ENCODE results near the gene SPATA7. TPM values are rescaled to one million over a fixed set of nuclear protein-coding genes. Genes with fewer than 3 reads are reported as not detected.

The SPATA7 gene
- total RNA-seq, 1 experiment from 2014 or later = 5.3 TPM

- no peak overlapping the region for H3K9ac ChIP-seq (ENCODE audit: extremely low read depth, insufficient read length, low read length)
- no peak overlapping the region for H4K91ac ChIP-seq (ENCODE audit: insufficient read length, low read depth, low read length)
- no CpG with 5 or more reads among the region's 7 CpGs for WGBS (ENCODE audit: extremely low coverage, insufficient read length, low lambda C conversion rate)
- Mint-ChIP-seq H3K4me3 (no peak overlapping the region), H3K4me1 (peaks cover 8 to 9% of the 10 kb centered on the region in 2 experiments), H3K27me3 (ENCODE audit: low read depth) (no peaks in the 10 kb centered on the region), H3K27ac (peak overlapping the region in 2 of 3 experiments; percentile 63 to 74; a peak in 2 of 7 replicates), H3K9me3 (no peaks in the 10 kb centered on the region), H3K36me3 (ENCODE audit: insufficient read depth in 1 of 3, low read depth in 3 of 3) (peaks cover 14 to 65% (median 62%) of the 10 kb centered on the region in 3 experiments)
- no peak overlapping the region for H3K14ac ChIP-seq (ENCODE audit: insufficient read depth, low read length)
- H2BK120ac ChIP-seq (ENCODE audit: low read depth, low read length, poor library complexity, severe bottlenecking) = no peak overlapping the region
- 0 out of 2 replicates have a peak, but pooled peaks cover 2% of the 10 kb centered on the region for H3K79me2 ChIP-seq (ENCODE audit: insufficient read depth, low read length)
- no peaks in the 10 kb centered on the region for H3K4me1 ChIP-seq (ENCODE audit: insufficient read depth, low read length)
- no peaks in the 10 kb centered on the region for H3K27me3 ChIP-seq (ENCODE audit: insufficient read depth, low read length)
- H4K8ac ChIP-seq (replicated peaks; ENCODE audit: insufficient read length, low read depth, low read length) = no peak overlapping the region
- no peak overlapping the region for H2BK12ac ChIP-seq (ENCODE audit: insufficient read length, low read depth, low read length)
- H2AFZ ChIP-seq (ENCODE audit: low read length) = no peak overlapping the region
- H2BK15ac ChIP-seq (ENCODE audit: low read depth, low read length) = no peak overlapping the region
- H3K4me2 ChIP-seq (ENCODE audit: insufficient read depth, insufficient read length, low read length) = no peak overlapping the region
- no peak overlapping the region for H4K5ac ChIP-seq (ENCODE audit: insufficient read length, low read depth, low read length)
- H2BK5ac ChIP-seq (ENCODE audit: insufficient read length, low read length) = no peak overlapping the region
- H2BK20ac ChIP-seq (ENCODE audit: low read depth, low read length, poor library complexity, severe bottlenecking) = no peak overlapping the region
- no peak overlapping the region for H3K56ac ChIP-seq (ENCODE audit: insufficient read length, low read depth, low read length)
- H3K4ac ChIP-seq (ENCODE audit: low read depth, low read length) = no peak overlapping the region
- no peak overlapping the region for H3K23ac ChIP-seq (ENCODE audit: insufficient read length, low read depth, low read length)
- no peak overlapping the region for H3K27ac ChIP-seq (ENCODE audit: insufficient read length, low read depth, low read length)
- no peaks in the 10 kb centered on the region for H3K9me3 ChIP-seq (ENCODE audit: control insufficient read depth, low read depth, low read length)
- H3K79me1 ChIP-seq (ENCODE audit: insufficient read depth, low read depth, low read length, poor library complexity, severe bottlenecking) = no peaks in the 10 kb centered on the region
- H3T11ph ChIP-seq (ENCODE audit: low read length) = no peak overlapping the region
- no peak overlapping the region for H3K18ac ChIP-seq (ENCODE audit: insufficient read length, low read depth, low read length)
- no peaks in the 10 kb centered on the region for H4K20me1 ChIP-seq (ENCODE audit: control insufficient read depth, insufficient read depth, insufficient read length)
- no peak for TF ChIP-seq CTCF (conservative IDR thresholded peaks at IDR 0.05)
- H3K23me2 ChIP-seq (ENCODE audit: insufficient read length, low read depth, low read length, poor library complexity, severe bottlenecking) = no peaks in the 10 kb centered on the region
- H2AK5ac ChIP-seq (ENCODE audit: insufficient read length, low read length) = no peak overlapping the region
- no peak for DNase-seq
Observed at GRCh38 chr14:88476214-88476774, 90.8 kb downstream of the SPATA7 start.

Data from H9 (cell line).